HG03280 (cell line): ENCODE results near the gene SLC25A17.
"Not testable (repeated sequence)": the region's sequence is repeated elsewhere in the genome, so short reads cannot be mapped to it uniquely, and the experiment has no call there.

ENCODE experiments used
- ATAC-seq: cut with Tn5 transposase; IDR thresholded peaks from one replicate; pipeline ENCODE4 v1.9.1; 2021; ENCODE audit warnings: mild to moderate bottlenecking, moderate library complexity; ENCODE audit not compliant: unreplicated experiment

Gene SLC25A17

DNA sequence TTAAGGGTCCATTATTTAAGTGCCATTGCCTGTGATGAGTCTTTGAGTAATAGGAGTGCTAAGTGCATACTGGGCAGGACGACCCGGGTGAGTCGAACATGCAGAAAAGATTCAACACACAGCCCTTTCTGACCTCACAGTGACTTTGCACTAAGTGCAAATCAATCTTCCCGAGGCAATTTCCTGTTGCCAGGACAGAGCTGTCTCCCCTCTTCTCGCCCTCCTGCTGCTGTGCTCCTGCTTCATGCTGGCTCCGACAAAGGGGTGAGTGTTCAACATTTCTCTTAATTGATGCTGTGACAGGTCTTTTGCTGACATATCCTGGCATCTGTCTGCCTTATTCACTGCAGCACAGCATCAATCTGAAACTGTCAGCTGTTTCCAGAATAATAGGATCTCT lies 97.9 kb downstream of the SLC25A17 start:
- no peak for ATAC-seq

DNA sequence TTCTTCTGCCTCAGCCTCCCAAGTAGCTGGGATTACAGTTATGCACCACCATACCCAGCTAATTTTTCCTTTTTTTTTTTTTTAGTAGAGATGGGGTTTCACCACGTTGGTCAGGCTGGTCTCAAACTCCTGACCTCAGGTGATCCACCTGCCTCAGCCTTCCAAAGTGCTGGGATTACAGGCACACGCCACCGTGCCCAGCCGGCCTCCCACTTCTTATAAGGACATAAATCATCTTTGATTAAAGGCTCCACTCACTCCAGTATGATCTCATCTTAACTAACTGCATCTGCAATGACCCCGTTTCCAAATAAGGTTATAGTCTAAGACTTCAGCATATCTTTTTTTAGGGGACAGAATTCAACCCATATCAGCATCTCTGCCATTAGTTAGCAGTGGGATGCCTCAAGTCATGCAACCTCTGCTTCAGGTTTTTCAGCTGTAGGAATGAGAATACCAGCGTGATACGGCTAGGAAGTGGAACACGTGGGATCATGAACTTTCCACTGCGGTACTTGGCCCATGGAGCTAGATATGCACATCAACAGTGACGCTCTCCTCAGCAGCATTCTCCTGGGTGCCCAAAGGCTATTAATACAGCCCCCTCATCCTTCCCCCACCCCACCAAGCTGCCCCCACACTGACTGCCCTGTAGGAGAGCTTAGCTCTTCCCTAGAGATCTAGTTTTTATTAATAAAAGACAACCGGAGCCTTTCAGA lies 98.4 kb downstream of the SLC25A17 start:
- no peak for ATAC-seq

DNA sequence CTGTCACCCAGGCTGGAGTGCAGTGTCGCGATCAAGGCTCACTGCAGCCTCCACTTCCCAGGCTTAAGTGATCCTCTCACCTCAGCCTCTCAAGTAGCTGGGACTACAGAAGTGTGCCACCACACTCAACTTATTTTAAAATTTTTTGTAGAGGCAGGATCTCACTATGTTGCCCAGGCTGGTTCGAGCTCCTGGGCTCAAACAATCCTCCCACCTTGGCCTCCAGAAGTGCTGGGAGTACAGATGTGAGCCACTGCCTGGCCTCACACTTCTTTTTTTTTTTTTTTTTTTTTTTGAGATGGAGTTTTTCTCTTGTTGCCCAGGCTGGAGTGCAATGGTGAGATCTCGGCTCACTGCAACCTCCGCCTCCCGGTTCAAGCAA lies 99.0 kb downstream of the SLC25A17 start:
- not testable (repeated sequence) for ATAC-seq
